ENCODE results near the gene PALLD.

PALLD gene

DNA sequence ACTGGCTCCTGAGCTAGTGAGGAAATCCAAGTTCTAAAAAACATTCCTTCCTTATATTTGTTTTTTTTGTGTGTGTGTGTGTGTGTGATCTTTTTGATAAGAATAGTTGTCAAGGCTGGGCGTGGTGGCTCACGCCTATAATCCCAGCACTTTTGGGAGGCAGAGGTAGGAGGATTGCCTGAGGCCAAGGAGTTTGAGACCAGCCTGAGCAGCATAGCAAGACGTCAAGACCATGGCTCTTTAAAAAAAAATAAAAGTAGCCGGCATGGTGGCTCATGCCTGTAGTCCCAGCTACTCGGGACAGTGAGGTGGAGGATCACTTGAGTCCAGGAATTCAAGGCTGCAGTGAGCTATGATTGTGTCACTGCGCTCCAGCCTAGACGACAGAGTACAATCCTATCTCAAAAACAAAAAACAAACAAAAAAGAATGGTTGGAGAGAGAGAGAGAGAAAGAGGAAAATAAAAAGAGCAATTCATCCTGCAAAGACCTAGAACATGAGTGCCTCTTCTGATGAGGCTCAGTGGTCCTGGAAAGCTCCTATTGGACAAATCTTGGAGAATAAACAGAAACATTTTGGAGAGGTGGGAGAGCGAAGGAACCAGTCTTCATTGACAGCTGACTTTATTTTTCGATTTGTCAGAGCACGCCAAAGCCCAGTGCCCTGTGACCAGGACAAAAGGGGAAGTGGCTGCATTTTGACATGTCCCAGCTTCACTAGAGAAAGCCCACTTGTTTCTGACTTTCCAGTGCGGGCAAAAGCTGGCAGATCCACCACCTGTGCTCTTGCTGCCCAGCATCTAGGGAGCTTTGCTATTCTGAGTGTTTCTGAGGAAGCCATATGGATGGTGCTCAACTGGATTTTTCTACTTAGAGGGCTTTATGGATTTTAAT, 244.7 kb downstream of the PALLD start:
- no peak overlapping the region for H3K4me3 ChIP-seq (ENCODE audit: low read depth, low read length)
- no peaks in the 10 kb centered on the region for H3K4me1 ChIP-seq (ENCODE audit: control insufficient read depth, insufficient read depth, low read length)
- POLR2A ChIA-PET = no interaction called here
- no peak overlapping the region for H3K27ac ChIP-seq (ENCODE audit: extremely low read depth, low read depth, low read length)
- TF ChIP-seq HOXC10 (CRISPR knock-in tag; IDR thresholded peaks at IDR 0.05) (no peak), ZNF837 (tag by site-specific recombination; IDR thresholded peaks at IDR 0.05) (no peak), ZBTB8A (tag by site-specific recombination; IDR thresholded peaks at IDR 0.05) (no peak), ZNF155 (tag by site-specific recombination; IDR thresholded peaks at IDR 0.05) (no peak), SP2 (tag by site-specific recombination; IDR thresholded peaks at IDR 0.05) (no peak), ZXDB (tag by site-specific recombination; IDR thresholded peaks at IDR 0.05) (no peak)
- TF ChIP-seq, protein P1, sequence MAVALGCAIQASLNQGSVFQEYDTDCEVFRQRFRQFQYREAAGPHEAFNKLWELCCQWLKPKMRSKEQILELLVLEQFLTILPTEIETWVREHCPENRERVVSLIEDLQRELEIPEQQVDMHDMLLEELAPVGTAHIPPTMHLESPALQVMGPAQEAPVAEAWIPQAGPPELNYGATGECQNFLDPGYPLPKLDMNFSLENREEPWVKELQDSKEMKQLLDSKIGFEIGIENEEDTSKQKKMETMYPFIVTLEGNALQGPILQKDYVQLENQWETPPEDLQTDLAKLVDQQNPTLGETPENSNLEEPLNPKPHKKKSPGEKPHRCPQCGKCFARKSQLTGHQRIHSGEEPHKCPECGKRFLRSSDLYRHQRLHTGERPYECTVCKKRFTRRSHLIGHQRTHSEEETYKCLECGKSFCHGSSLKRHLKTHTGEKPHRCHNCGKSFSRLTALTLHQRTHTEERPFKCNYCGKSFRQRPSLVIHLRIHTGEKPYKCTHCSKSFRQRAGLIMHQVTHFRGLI (tag by site-specific recombination; IDR thresholded peaks at IDR 0.05) = no peak
- TF ChIP-seq, protein P2, sequence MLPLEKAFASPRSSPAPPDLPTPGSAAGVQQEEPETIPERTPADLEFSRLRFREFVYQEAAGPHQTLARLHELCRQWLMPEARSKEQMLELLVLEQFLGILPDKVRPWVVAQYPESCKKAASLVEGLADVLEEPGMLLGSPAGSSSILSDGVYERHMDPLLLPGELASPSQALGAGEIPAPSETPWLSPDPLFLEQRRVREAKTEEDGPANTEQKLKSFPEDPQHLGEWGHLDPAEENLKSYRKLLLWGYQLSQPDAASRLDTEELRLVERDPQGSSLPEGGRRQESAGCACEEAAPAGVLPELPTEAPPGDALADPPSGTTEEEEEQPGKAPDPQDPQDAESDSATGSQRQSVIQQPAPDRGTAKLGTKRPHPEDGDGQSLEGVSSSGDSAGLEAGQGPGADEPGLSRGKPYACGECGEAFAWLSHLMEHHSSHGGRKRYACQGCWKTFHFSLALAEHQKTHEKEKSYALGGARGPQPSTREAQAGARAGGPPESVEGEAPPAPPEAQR (tag by site-specific recombination; IDR thresholded peaks at IDR 0.05) = no peak
- TF ChIP-seq, protein P3, sequence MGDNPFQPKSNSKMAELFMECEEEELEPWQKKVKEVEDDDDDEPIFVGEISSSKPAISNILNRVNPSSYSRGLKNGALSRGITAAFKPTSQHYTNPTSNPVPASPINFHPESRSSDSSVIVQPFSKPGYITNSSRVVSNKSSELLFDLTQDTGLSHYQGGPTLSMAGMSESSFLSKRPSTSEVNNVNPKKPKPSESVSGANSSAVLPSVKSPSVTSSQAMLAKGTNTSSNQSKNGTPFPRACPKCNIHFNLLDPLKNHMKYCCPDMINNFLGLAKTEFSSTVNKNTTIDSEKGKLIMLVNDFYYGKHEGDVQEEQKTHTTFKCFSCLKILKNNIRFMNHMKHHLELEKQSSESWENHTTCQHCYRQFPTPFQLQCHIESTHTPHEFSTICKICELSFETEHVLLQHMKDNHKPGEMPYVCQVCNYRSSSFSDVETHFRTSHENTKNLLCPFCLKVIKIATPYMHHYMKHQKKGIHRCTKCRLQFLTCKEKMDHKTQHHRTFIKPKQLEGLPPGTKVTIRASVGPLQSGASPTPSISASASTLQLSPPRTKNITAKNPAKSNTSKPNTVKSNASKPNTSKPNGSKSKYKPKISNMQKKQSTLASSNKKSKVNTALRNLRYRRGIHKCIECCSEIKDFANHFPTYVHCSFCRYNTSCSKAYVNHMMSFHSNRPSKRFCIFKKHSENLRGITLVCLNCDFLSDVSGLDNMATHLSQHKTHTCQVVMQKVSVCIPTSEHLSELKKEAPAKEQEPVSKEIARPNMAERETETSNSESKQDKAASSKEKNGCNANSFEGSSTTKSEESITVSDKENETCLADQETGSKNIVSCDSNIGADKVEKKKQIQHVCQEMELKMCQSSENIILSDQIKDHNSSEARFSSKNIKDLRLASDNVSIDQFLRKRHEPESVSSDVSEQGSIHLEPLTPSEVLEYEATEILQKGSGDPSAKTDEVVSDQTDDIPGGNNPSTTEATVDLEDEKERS (tag by site-specific recombination; IDR thresholded peaks at IDR 0.05) = no peak
- no peaks in the 10 kb centered on the region for H3K9me3 ChIP-seq (ENCODE audit: control insufficient read depth, insufficient read depth, low read depth, low read length)
- H3K36me3 ChIP-seq (ENCODE audit: control insufficient read depth in 2 of 2, insufficient read depth in 1 of 2, low read length in 2 of 2) = no peaks in the 10 kb centered on the region
- CTCF ChIA-PET = no interaction called here

DNA sequence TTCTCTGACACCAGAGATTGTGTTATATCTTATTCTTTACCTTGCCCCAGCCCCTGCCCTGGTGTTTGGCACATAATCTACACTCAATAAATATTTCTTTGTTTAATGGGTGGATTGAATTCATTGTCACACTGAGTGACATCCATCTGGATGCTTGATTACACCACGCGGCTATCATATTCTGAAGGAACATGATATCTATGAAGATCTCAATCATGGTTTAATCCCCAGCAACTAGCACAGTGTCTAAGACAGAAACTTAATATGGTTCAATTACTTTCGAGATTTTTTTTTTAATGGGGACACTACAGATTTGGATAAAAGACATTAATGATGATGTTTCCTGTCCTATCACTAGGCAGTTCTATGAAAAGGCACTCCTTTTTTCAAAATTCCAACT, 246.3 kb downstream of the PALLD start:
- ChIA-PET POLR2A (no interaction called here), CTCF (no interaction called here)
- TF ChIP-seq, protein P4, sequence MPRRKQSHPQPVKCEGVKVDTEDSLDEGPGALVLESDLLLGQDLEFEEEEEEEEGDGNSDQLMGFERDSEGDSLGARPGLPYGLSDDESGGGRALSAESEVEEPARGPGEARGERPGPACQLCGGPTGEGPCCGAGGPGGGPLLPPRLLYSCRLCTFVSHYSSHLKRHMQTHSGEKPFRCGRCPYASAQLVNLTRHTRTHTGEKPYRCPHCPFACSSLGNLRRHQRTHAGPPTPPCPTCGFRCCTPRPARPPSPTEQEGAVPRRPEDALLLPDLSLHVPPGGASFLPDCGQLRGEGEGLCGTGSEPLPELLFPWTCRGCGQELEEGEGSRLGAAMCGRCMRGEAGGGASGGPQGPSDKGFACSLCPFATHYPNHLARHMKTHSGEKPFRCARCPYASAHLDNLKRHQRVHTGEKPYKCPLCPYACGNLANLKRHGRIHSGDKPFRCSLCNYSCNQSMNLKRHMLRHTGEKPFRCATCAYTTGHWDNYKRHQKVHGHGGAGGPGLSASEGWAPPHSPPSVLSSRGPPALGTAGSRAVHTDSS (tag by site-specific recombination; IDR thresholded peaks at IDR 0.05) = no peak
- TF ChIP-seq ZNF658 (tag by site-specific recombination; IDR thresholded peaks at IDR 0.05) (no peak), ZNF792 (tag by site-specific recombination; IDR thresholded peaks at IDR 0.05) (no peak), KLF1 (tag by site-specific recombination; IDR thresholded peaks at IDR 0.05) (no peak), ZNF664 (tag by site-specific recombination; IDR thresholded peaks at IDR 0.05) (no peak), ZNF629 (tag by site-specific recombination; IDR thresholded peaks at IDR 0.05) (no peak), ZFHX2 (tag by site-specific recombination; conservative IDR thresholded peaks at IDR 0.05) (no peak), PRDM1 (tag by site-specific recombination; IDR thresholded peaks at IDR 0.05) (no peak)
- TF ChIP-seq, protein P5, sequence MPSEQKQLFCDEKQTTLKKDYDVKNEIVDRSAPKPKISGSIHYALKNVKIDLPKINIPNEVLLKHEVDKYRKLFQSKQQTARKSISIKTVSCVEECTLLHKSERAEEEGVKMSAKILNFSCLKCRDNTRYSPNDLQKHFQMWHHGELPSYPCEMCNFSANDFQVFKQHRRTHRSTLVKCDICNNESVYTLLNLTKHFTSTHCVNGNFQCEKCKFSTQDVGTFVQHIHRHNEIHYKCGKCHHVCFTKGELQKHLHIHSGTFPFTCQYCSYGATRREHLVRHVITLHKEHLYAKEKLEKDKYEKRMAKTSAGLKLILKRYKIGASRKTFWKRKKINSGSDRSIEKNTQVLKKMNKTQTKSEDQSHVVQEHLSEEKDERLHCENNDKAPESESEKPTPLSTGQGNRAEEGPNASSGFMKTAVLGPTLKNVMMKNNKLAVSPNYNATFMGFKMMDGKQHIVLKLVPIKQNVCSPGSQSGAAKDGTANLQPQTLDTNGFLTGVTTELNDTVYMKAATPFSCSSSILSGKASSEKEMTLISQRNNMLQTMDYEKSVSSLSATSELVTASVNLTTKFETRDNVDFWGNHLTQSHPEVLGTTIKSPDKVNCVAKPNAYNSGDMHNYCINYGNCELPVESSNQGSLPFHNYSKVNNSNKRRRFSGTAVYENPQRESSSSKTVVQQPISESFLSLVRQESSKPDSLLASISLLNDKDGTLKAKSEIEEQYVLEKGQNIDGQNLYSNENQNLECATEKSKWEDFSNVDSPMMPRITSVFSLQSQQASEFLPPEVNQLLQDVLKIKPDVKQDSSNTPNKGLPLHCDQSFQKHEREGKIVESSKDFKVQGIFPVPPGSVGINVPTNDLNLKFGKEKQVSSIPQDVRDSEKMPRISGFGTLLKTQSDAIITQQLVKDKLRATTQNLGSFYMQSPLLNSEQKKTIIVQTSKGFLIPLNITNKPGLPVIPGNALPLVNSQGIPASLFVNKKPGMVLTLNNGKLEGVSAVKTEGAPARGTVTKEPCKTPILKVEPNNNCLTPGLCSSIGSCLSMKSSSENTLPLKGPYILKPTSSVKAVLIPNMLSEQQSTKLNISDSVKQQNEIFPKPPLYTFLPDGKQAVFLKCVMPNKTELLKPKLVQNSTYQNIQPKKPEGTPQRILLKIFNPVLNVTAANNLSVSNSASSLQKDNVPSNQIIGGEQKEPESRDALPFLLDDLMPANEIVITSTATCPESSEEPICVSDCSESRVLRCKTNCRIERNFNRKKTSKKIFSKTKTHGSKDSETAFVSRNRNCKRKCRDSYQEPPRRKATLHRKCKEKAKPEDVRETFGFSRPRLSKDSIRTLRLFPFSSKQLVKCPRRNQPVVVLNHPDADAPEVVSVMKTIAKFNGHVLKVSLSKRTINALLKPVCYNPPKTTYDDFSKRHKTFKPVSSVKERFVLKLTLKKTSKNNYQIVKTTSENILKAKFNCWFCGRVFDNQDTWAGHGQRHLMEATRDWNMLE (tag by site-specific recombination; conservative IDR thresholded peaks at IDR 0.05; ENCODE audit: low read depth) = no peak

More for the DNA sequence above, 246.3 kb downstream of the PALLD start:
- no peak overlapping the region for H3K27ac ChIP-seq (ENCODE audit: extremely low read depth, low read depth, low read length)
- H3K36me3 ChIP-seq (ENCODE audit: control insufficient read depth in 2 of 2, insufficient read depth in 1 of 2, low read length in 2 of 2) = no peaks in the 10 kb centered on the region
- no peaks in the 10 kb centered on the region for H3K4me1 ChIP-seq (ENCODE audit: control insufficient read depth, insufficient read depth, low read length)
- no peak overlapping the region for H3K4me3 ChIP-seq (ENCODE audit: low read depth, low read length)
- H3K9me3 ChIP-seq (ENCODE audit: control insufficient read depth, insufficient read depth, low read depth, low read length) = no peaks in the 10 kb centered on the region

Data from HEK293 (cell line).